NCI-H1694 treated with DMSO at 0.1 percent for 48 hours (cell line): ENCODE data around the gene KLHL26.
A peak's percentile ranks its signal among the peaks of the same experiment; 100 is the strongest.
"Not testable (repeated sequence)": the region's sequence is repeated elsewhere in the genome, so short reads cannot be mapped to it uniquely, and the experiment has no call there.

Source experiments
- DNase-seq: peaks from one replicate; lab custom pipeline; 2025; lab: John Stamatoyannopoulos, UW

Gene KLHL26

DNA sequence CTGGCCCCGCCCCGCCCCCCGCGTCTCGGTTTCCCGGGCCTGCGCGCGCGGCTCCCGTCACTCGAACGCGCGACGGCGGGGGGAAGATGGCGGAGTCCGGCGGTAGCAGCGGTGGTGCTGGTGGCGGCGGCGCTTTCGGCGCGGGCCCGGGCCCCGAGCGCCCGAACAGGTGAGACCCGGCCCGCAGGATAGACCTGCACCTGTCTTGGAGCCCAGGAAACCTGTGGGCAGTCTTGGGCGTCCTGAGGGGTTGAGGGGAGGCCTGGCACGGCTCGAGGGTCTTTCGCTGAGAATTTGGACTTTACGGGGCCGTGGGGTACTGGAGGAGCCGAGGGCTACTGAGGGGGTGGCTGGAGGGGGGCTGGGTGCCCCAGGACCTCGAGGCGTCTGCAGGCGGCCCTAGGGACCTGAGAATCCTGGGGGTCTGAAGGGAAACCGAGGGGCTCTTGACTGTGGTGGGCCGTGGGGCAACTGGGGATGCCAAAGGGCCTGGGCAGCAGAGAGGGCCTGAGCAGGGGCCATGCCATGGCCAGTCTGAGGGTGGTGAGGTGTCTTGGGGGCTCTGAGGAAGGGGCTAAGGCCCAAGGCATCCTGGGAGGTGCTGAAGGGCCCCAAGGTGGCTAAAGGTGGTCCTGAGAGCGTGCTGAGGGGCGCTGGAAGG, at the start of gene KLHL26:
Gene KLHL26, plus strand, starts transcription at position 60 of the 661 bp plus-strand sequence. Its CDS starts 27 bp downstream, at position 87.
- DNase-seq, result no peak

DNA sequence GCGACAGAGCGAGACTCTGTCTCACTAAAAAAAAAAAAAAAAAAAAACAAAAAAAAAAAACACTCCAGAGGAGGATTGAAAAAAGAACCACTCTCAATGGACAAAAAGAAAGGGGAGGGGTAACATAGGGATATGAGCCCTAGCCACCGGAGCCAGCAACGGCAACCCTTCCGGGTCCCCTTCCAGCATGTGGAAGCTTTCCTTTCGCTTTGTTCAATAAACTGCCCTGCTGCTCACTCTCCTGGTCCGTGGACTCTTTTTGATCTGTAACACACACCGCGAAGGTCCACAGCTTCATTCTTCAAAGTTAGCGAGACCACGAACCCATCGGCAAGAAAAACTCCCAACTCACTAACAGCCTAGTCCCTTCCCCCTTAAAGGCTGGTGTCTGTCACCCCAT, 49.3 kb upstream of the KLHL26 start:
- DNase-seq, result no peak

DNA sequence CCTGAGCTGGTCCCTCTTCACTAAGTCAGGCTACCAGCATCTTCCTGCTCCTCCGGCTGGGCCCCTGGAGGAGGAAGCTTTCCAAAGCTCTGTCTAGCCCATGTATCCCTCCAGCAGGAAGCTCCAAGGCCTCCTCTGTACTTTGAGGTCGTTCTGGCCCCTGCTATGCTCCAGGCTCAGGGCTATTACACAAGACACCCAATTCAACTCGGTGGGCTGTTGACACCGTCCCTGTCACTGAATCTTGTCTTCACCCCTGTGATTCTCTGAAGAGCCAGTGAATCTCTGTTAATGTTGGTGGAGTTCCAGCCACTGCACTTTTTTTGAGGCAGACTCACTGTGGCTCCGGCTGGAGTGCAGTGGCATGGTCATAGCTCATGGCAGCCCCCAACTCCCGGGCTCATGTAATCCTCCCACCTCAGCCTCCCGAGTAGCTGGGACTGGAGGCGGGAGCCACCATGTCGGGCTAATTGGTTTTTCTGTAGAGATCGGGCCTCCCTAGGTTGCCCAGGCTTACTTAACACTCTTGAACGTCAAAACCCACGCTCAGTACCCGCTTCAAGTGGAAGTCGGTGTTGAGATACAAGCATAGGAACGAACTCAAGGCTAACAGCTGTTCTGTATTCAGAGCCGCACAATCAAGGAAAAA, 48.7 kb upstream of the KLHL26 start:
- DNase-seq, result no peak

GRCh38 chr19:18588611-18589379, 48.0 kb upstream of the KLHL26 start, which contains the start of gene REX1BD:
TSS of gene REX1BD (plus strand) at chr19:18588798. CDS start at chr19:18588802, 4 bp downstream.
- DNase-seq, result peak; percentile 78

- peak; percentile 93 for DNase-seq
These were observed 47.2 kb upstream of the KLHL26 start for GRCh38 chr19:18589380-18590272.

DNA sequence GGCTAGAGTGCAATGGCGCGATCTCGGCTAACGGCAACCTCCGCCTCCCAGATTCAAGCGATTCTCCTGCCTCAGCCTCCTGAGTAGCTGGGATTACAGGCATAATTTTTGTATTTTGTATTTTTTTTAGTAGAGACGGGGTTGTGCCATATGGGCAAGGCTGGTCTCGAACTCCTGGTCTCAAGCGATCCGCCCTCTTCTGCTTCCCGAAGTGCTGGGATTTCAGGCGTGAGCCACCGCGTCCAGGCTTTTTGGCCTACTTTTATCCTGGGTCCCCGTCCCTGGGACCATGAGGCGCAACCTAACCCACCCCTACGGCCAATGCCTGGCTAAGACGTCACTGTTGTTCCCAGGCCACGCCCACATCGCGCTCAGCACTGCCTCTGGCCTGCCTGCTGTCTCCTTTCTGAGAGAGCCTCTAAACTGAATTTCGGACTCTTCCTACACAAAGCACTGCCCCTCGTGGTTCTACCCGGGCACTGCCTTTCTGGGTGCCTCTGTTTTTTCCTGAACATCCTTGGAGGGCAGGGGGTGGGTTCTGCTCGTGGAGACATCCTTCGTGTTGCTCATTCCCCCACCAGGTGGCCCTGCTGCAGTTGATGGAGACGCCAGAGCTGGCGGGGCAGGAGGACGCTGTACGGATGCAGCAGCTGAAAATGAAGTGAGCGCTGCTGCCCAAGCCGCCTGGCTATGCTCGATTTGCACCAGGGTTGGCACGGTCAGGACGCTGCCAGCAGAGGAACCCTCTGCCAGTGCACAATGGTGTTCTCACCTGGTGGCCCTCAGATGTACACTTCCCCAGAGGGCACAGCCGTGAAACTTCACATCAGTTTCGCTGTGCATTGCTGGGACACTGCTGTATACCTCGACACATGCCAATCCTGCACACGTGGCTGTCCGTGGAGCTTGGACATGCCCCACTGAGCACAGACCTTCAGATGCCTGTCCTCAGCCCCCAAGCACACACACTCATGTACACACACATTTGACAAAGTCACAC, 46.3 kb upstream of the KLHL26 start:
- DNase-seq, result peak; percentile 99

DNA sequence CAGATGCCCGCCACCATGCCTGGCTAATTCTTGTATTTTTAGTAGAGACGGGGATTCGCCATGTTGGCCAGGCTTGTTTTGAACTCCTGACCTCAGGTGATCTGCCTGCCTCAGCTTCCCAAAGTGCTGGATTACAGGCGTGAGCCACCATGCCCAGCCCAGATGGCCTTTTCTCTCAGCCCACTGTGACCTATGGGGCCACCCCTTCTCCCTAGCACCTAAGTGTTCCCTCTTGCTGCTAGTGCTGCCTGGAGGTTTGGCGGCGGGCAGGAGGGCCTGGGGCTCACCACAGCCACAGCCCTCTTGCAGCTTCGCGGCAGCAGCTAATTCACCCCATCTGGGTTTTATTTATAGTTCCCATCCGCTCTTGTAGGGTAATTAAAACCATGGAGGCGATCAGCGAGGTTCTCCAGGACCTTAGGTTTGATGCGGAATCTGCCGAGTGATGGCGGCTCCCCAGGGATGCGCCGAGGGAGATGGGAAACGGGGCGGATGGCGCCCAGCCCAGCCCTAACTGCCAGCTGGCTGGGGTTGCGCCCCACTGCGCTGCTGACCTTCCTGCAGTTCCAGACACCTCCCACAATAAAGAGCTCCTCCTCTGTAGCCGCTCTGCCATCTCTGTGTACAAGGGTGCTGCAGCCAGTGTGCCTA, 45.0 kb upstream of the KLHL26 start:
- DNase-seq, result peak; percentile 28

GRCh38 chr19:18592732-18593131, 44.1 kb upstream of the KLHL26 start:
- not testable (repeated sequence) for DNase-seq

DNA sequence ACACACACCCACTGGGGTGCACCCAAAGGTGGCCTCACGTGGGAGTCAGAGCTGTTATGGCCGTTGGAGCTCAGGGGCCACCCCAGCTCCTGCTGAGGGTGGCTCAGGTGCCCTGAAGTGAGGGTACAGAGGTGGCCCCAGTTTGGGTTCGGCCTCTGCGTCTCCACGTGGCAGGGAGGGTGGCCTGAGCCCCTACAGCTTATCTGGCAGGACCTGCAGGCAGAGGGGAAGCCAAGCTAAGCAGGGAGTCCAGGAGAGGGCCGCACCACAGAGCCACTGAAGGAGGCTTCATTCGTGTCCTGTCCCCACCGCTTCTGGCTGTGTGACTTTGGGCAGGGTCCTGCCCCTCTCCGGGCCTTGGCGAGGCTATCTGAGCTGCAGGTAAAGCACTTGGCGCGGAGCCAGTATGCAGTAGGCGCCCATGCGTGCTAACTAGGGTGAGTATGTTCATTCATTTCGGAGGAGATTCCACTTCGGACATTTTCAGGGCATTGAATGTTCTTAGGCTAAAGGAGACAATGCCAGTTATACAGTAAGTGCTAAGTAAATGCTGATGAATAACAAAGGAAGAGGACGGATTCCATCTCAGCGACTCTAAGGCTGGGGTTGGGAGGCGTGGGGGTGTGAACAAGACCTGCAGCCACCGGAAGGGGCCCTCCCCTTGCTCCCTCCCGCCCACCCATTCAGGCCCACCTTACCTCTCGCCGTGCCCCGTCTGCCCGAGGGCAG, 43.3 kb upstream of the KLHL26 start:
- DNase-seq, result no peak

GRCh38 chr19:18594096-18594823, 42.6 kb upstream of the KLHL26 start:
- peak; percentile 56 for DNase-seq

DNA sequence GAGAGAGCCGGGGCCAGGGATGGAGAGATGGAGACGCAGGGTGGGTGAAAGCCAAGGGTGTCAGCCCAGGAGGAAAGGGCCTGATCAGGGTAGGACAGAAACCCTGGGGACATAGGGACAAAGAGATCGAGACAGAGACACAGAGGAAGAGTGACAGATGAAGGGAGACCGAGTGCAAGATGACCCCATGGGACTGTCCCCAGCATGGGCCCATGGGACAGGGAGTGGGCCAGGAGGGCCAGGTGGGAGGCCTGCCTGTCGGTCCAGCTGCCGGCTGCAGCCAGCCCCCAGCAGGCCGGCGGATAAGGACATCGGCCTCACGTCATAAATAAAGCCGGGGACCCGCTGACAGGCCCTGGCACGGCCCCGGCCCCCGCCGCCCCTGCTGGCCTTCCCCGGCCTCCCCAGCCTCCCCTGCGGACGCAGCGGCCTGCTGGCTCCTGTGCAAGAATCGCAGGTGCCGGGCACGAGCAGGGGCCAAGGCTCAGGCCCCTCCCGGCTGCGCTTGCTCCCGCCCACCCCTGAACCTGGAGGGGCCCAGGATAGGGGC, 41.9 kb upstream of the KLHL26 start:
- no peak for DNase-seq

DNA sequence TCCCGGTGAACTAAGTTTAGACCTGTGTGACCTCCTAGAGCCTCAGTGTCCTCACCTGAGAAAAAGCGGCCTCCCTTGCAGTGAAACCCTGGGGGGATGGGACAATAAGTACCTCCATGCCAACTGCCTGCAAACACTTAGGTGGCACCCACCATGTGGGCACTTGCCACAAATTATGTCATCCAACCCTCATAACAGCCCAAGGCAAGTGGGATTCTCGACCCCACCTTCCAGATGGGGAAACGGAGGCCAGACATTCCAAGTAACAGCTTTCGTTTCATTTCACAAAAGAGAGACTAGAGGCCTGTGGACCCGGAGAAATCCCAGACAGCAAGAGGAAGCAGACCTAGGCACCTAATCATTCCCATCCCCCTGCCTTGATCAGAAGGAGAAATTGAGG, 41.4 kb upstream of the KLHL26 start:
- DNase-seq, result no peak

DNA sequence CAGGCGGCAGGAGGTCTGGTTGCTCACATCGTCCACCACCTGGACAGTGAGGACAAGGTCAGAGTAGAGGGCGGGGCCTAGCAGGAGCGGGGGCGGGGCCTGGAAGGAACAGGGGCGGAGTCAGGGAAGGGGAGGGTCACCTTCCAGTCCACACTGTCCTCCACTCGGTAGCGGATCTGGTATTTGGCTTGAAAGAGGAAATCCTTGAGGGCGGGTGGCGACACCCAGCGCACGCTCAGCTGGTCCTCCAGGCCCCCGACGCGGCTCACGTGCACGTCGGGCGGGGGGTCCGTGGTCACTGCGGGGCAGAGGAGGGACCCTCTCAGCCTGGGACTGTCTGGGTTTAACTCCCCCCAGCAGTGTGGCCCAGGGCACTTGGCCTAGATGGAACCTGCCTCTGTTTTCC, 40.1 kb upstream of the KLHL26 start:
- no peak for DNase-seq

- no peak for DNase-seq
These were observed 38.8 kb upstream of the KLHL26 start for GRCh38 chr19:18597809-18598660.

- DNase-seq, result no peak
These were observed 37.3 kb upstream of the KLHL26 start for GRCh38 chr19:18599485-18599884.

DNA sequence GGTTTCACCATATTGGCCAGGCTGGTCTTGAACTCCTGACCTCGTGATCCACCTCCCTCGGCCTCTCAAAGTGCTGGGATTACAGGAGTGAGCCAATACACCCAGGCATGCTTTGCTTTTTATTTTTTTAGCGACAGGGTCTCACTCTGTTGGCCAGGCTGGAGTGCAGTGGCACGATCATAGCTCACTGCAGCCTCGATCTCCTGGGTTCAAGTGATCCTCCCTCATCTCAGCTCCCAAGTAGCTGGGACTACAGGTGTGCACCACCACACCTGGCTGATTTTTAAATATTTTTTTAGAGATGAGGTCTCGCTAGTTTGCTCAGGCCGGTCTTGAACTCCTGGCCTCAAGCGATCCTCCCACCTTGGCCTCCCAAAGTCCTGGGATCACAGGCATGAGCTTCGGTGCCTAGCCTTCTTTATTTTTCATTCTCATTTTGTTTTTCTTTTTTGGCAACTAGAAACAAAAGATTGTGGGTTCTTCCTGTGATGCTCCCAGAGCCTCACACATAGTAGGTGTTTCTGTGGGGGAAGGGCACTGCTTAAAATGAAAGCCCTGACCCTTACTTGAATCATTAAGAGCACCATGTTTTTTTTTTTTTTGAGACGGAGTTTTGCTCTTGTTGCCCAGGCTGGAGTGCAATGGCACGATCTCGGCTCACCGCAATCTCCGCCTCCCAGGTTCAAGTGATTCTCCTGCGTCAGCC, 36.0 kb upstream of the KLHL26 start:
- DNase-seq, result not testable (repeated sequence)

DNA sequence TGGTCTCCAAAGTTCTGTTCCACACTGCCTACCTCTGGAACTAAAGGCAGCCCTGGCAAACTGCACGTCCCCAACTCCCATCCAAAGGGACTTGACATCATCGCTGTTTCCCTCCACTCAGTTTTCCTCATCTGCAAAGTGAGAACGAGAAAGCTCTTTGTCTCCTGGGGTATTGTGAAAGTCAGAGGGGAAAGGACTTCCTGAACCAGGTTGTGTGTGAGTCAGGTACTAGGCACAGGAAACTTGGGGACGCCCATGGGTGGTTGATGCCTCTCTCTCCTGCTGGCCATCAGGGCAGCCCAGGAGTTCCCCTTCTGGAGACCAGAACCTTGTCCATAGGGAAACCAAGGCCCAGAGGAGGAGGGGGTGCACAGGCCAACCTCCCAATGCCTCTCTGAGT, 35.0 kb upstream of the KLHL26 start:
- DNase-seq, result no peak
